ENCODE measurements around the gene MAGED2. TPM values are rescaled to one million over a fixed set of nuclear protein-coding genes. Genes with fewer than 3 reads are reported as not detected.
"Not testable (repeated sequence)": the region's sequence is repeated elsewhere in the genome, so short reads cannot be mapped to it uniquely, and the experiment has no call there.

Gene MAGED2
- total and polyA plus RNA-seq, 2 donors from 2014 or later, result 185 to 285 TPM

DNA sequence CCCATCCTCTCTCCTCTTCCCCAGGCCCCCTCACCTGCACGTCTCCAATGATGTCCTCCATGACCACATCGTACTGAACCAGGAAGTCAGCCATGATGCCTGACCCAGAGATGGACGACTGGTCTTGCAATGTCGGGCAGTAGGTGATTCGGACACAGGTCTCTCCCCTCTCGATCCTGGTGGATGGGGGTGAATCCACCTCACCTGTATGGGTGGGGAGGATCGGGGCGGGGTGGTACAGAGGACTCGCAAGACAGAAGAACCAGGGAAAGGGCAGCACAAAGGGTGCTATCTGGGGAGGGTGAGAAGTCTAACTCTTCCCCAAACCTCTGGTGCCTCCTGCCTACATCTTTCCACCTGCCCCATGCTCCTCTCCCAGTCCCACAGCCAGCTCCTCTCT, 19.1 kb upstream of the MAGED2 start:
- intact Hi-C loops (cut with DNase I), result no loop called here
- no peaks in the 10 kb centered on the region for H3K27me3 ChIP-seq (ENCODE audit: control insufficient read depth, insufficient read depth, low read length)
- H3K36me3 ChIP-seq (ENCODE audit: control insufficient read depth in 2 of 3, insufficient read depth in 3 of 3, low read length in 3 of 3), result no peaks in the 10 kb centered on the region
- no peak for FAIRE-seq
- H3K4me3 ChIP-seq (ENCODE audit: low read length in 3 of 3), result no peak overlapping the region
- peaks cover 0 to 1% (median 0%) of the 10 kb centered on the region in 3 donors for H3K9me3 ChIP-seq (ENCODE audit: control insufficient read depth in 2 of 3, insufficient read depth in 1 of 3, low read length in 3 of 3)
- TF ChIP-seq CTCF (IDR thresholded peaks at IDR 0.05; ENCODE audit: borderline replicate concordance, extremely low read depth, insufficient read depth), result no peak
- no peak overlapping the region for H3K9ac ChIP-seq (ENCODE audit: low read length in 3 of 3)
- H3K27ac ChIP-seq (ENCODE audit: low read depth in 2 of 2, low read length in 2 of 2), result no peak overlapping the region
- DNase-seq, result no peak
- no peaks in the 10 kb centered on the region for H3K4me1 ChIP-seq (ENCODE audit: control insufficient read depth in 2 of 3, insufficient read depth in 2 of 3, low read depth in 1 of 3, low read length in 3 of 3)

GRCh38 chrX:54789405-54789804, 18.1 kb upstream of the MAGED2 start:
- H3K27ac ChIP-seq (ENCODE audit: low read depth in 2 of 2, low read length in 2 of 2); H3K9ac ChIP-seq (ENCODE audit: low read length in 3 of 3); H3K9me3 ChIP-seq (ENCODE audit: control insufficient read depth in 2 of 3, insufficient read depth in 1 of 3, low read length in 3 of 3); H3K4me1 ChIP-seq (ENCODE audit: control insufficient read depth in 2 of 3, insufficient read depth in 2 of 3, low read depth in 1 of 3, low read length in 3 of 3); H3K27me3 ChIP-seq (ENCODE audit: control insufficient read depth, insufficient read depth, low read length); H3K36me3 ChIP-seq (ENCODE audit: control insufficient read depth in 2 of 3, insufficient read depth in 3 of 3, low read length in 3 of 3); H3K4me3 ChIP-seq (ENCODE audit: low read length in 3 of 3); FAIRE-seq; intact Hi-C loops (cut with DNase I): not testable (repeated sequence)
- peak in 1 of 5 donors; percentile 37 for DNase-seq

- Histone ChIP-seq H3K4me3 (ENCODE audit: low read length in 3 of 3) (no peak overlapping the region), H3K27ac (ENCODE audit: low read depth in 2 of 2, low read length in 2 of 2) (no peak overlapping the region), H3K27me3 (ENCODE audit: control insufficient read depth, insufficient read depth, low read length) (no peaks in the 10 kb centered on the region), H3K4me1 (ENCODE audit: control insufficient read depth in 2 of 3, insufficient read depth in 2 of 3, low read depth in 1 of 3, low read length in 3 of 3) (no peaks in the 10 kb centered on the region), H3K9me3 (ENCODE audit: control insufficient read depth in 2 of 3, insufficient read depth in 1 of 3, low read length in 3 of 3) (no peaks in the 10 kb centered on the region), H3K9ac (ENCODE audit: low read length in 3 of 3) (no peak overlapping the region), H3K36me3 (ENCODE audit: control insufficient read depth in 2 of 3, insufficient read depth in 3 of 3, low read length in 3 of 3) (no peaks in the 10 kb centered on the region)
- TF ChIP-seq CTCF (IDR thresholded peaks at IDR 0.05; ENCODE audit: borderline replicate concordance, extremely low read depth, insufficient read depth), result no peak
- FAIRE-seq, result no peak
- DNase-seq, result peak in 1 of 5 donors; percentile 39
- intact Hi-C loops (cut with DNase I), result no loop called here
These were observed 13.5 kb upstream of the MAGED2 start for GRCh38 chrX:54794028-54794427.

DNA sequence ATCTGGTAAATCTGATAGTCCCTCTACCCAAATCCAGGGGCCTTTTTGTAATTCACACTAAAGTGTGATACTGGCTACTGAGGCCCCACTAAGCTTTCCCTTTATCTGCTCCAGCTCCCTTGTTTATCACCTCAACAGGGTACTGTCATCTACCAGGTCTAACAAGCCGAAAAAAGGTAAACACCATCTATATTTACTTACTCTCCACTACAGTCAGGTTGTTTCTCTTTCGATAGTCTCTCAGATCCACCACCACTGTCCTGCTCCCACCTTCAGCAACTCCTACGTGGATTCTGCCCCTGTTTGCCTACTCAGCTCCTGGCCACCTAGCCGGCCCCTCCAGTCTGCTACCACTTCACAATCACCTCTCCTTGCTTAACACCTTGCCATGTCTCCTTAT, 12.8 kb upstream of the MAGED2 start:
- intact Hi-C loops (cut with DNase I), result no loop called here
- no peak for DNase-seq
- Histone ChIP-seq H3K27ac (ENCODE audit: low read depth in 2 of 2, low read length in 2 of 2) (no peak overlapping the region), H3K4me1 (ENCODE audit: control insufficient read depth in 2 of 3, insufficient read depth in 2 of 3, low read depth in 1 of 3, low read length in 3 of 3) (no peaks in the 10 kb centered on the region), H3K9ac (ENCODE audit: low read length in 3 of 3) (no peak overlapping the region), H3K27me3 (ENCODE audit: control insufficient read depth, insufficient read depth, low read length) (no peaks in the 10 kb centered on the region), H3K9me3 (ENCODE audit: control insufficient read depth in 2 of 3, insufficient read depth in 1 of 3, low read length in 3 of 3) (no peaks in the 10 kb centered on the region), H3K36me3 (ENCODE audit: control insufficient read depth in 2 of 3, insufficient read depth in 3 of 3, low read length in 3 of 3) (no peaks in the 10 kb centered on the region), H3K4me3 (ENCODE audit: low read length in 3 of 3) (no peak overlapping the region)
- FAIRE-seq, result no peak
- TF ChIP-seq CTCF (IDR thresholded peaks at IDR 0.05; ENCODE audit: borderline replicate concordance, extremely low read depth, insufficient read depth), result no peak

All from kidney (tissue), 14 donors.